Measurements from ENCODE around the gene IRX4.

The IRX4 gene

GRCh38 chr5:1912951-1913565 is 30.3 kb upstream of the IRX4 start:
- CTCF ChIA-PET, result no interaction called here
- TF ChIP-seq NFRKB (IDR thresholded peaks at IDR 0.05) (no peak), PKNOX1 (IDR thresholded peaks at IDR 0.05) (no peak), FOXM1 (IDR thresholded peaks at IDR 0.05; ENCODE audit: borderline replicate concordance) (no peak), ARNT (IDR thresholded peaks at IDR 0.05) (no peak), ZNF384 (IDR thresholded peaks at IDR 0.05) (no peak), ELF4 (IDR thresholded peaks at IDR 0.05) (no peak), FOXA1 (IDR thresholded peaks at IDR 0.05) (no peak), SP1 (IDR thresholded peaks at IDR 0.05) (no peak), LEF1 (IDR thresholded peaks at IDR 0.05; ENCODE audit: borderline replicate concordance) (no peak)
- DNase-seq (ENCODE audit: extremely low spot score), result no peak
- POLR2A ChIA-PET, result no interaction called here

GRCh38 chr5:1911773-1912235 is 29.1 kb upstream of the IRX4 start:
- no peak for DNase-seq (ENCODE audit: extremely low spot score)
- ChIA-PET POLR2A (no interaction called here), CTCF (no interaction called here)
- no peak for TF ChIP-seq NFRKB (IDR thresholded peaks at IDR 0.05)
- TF ChIP-seq FOXA1 (IDR thresholded peaks at IDR 0.05), result no peak
- no peak for TF ChIP-seq ZNF384 (IDR thresholded peaks at IDR 0.05)
- no peak for TF ChIP-seq HDGF (IDR thresholded peaks at IDR 0.05; ENCODE audit: borderline replicate concordance)
- TF ChIP-seq SP1 (IDR thresholded peaks at IDR 0.05), result no peak
- no peak for TF ChIP-seq FOXK2 (IDR thresholded peaks at IDR 0.05)
- TF ChIP-seq FOXM1 (IDR thresholded peaks at IDR 0.05; ENCODE audit: borderline replicate concordance), result no peak
- no peak for TF ChIP-seq BHLHE40 (IDR thresholded peaks at IDR 0.05; ENCODE audit: borderline replicate concordance)
- TF ChIP-seq TARDBP (IDR thresholded peaks at IDR 0.05), result no peak

GRCh38 chr5:1910861-1911772 is 28.4 kb upstream of the IRX4 start:
- POLR2A ChIA-PET, result no interaction called here
- DNase-seq (ENCODE audit: extremely low spot score), result no peak
- TF ChIP-seq FOXK2 (IDR thresholded peaks at IDR 0.05), result no peak
- TF ChIP-seq TARDBP (IDR thresholded peaks at IDR 0.05), result no peak
- TF ChIP-seq BHLHE40 (IDR thresholded peaks at IDR 0.05; ENCODE audit: borderline replicate concordance), result no peak
- no peak for TF ChIP-seq FOXM1 (IDR thresholded peaks at IDR 0.05; ENCODE audit: borderline replicate concordance)
- no peak for TF ChIP-seq SP1 (IDR thresholded peaks at IDR 0.05)
- TF ChIP-seq ZNF384 (IDR thresholded peaks at IDR 0.05), result no peak
- TF ChIP-seq ARNT (IDR thresholded peaks at IDR 0.05), result no peak
- CTCF ChIA-PET, result no interaction called here

- CTCF ChIA-PET, result no interaction called here
- no peak for TF ChIP-seq BHLHE40 (IDR thresholded peaks at IDR 0.05; ENCODE audit: borderline replicate concordance)
- no peak for DNase-seq (ENCODE audit: extremely low spot score)
- POLR2A ChIA-PET, result no interaction called here
Measured at GRCh38 chr5:1910081-1910760, 27.5 kb upstream of the IRX4 start.

- CTCF ChIA-PET, result no interaction called here
- no peak for DNase-seq (ENCODE audit: extremely low spot score)
- POLR2A ChIA-PET, result no interaction called here
Measured at GRCh38 chr5:1909346-1909985, 26.7 kb upstream of the IRX4 start.

GRCh38 chr5:1908931-1909330 is 26.2 kb upstream of the IRX4 start:
- DNase-seq (ENCODE audit: extremely low spot score), result no peak
- POLR2A ChIA-PET, result no interaction called here
- TF ChIP-seq ZNF384 (IDR thresholded peaks at IDR 0.05) (no peak), FOXM1 (IDR thresholded peaks at IDR 0.05; ENCODE audit: borderline replicate concordance) (no peak), LEF1 (IDR thresholded peaks at IDR 0.05; ENCODE audit: borderline replicate concordance) (no peak), SP1 (IDR thresholded peaks at IDR 0.05) (no peak), FOXA1 (IDR thresholded peaks at IDR 0.05) (no peak), PKNOX1 (IDR thresholded peaks at IDR 0.05) (no peak), NFRKB (IDR thresholded peaks at IDR 0.05) (no peak), FOXK2 (IDR thresholded peaks at IDR 0.05) (no peak), CTBP1 (IDR thresholded peaks at IDR 0.05; ENCODE audit: borderline replicate concordance) (no peak)
- CTCF ChIA-PET, result no interaction called here

More at GRCh38 chr5:1909346-1909985, 26.7 kb upstream of the IRX4 start:
- TF ChIP-seq ARNT (IDR thresholded peaks at IDR 0.05) (no peak), PKNOX1 (IDR thresholded peaks at IDR 0.05) (no peak)
